Skeletal muscle tissue (tissue), 4 donors: Measurements from ENCODE around the gene EFL1. TPM values are rescaled to one million over a fixed set of nuclear protein-coding genes. Genes with fewer than 3 reads are reported as not detected.

Experiments used
- H3K27ac ChIP-seq: one replicate; pipeline ENCODE4 v1.7.0; 2013; ENCODE audit warnings: mild to moderate bottlenecking, low read depth, low read length, inconsistent platforms
- H3K27me3 ChIP-seq, 3 donors: one replicate each; pipeline ENCODE4 v1.7.0; 2013; ENCODE audit warnings: low read length in 3 of 3; ENCODE audit not compliant: control insufficient read depth in 3 of 3, insufficient read depth in 3 of 3
- H3K36me3 ChIP-seq, 3 donors: one replicate each; pipeline ENCODE4 v1.7.0; 2013; ENCODE audit warnings: low read length in 3 of 3; ENCODE audit not compliant: control insufficient read depth in 3 of 3, insufficient read depth in 3 of 3
- H3K4me1 ChIP-seq, 3 donors: one replicate each; pipeline ENCODE4 v1.7.0; 2013; ENCODE audit warnings: low read length in 3 of 3, mild to moderate bottlenecking in 3 of 3; ENCODE audit not compliant: control insufficient read depth in 3 of 3, insufficient read depth in 3 of 3
- H3K4me3 ChIP-seq, 3 donors: one replicate each; pipeline ENCODE4 v1.7.0; 2013; ENCODE audit warnings: low read length in 3 of 3
- H3K9ac ChIP-seq, 3 donors: one replicate each; pipeline ENCODE4 v1.7.0; 2013; ENCODE audit warnings: low read length in 3 of 3, mild to moderate bottlenecking in 3 of 3, moderate library complexity in 2 of 3, low read depth in 1 of 3
- H3K9me3 ChIP-seq, 3 donors: one replicate each; pipeline ENCODE4 v1.7.0; 2013; ENCODE audit warnings: low read length in 3 of 3; ENCODE audit not compliant: control insufficient read depth in 3 of 3
- total RNA-seq: library from RNA; depleted of rRNA; stranded (reverse); fragments of >200 nt; gene quantifications from one replicate; pipeline ENCODE4 v1.2.3, GENCODE V29; 2014
- donor health status: Osteomylitis.

The EFL1 gene
- total RNA-seq, 1 donor from 2014 or later: 20.9 TPM

DNA sequence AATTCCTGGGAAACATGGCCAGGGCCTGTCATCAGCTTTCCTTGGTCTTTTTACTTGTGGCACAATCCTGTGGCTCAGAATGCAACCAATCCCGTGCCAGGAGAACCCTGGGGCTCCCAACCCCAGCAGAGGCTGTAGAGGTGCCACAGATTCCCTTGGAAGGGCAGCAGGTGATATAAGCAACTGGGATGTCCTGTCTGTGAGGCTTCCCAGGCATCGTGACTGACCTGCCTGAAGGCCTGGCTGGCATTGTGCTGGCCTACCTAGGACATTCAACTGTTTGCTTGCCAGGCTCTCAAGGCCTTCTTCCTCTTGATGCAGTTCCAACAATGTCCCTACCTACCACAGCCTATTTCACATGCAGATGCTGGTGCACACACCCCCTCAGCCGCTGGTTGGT is 144.5 kb downstream of the EFL1 start:
- H3K9ac ChIP-seq: no peak overlapping the region
- H3K4me1 ChIP-seq: peaks cover 0 to 4% (median 0%) of the 10 kb centered on the region in 3 donors
- H3K36me3 ChIP-seq: peaks cover 0 to 2% (median 0%) of the 10 kb centered on the region in 3 donors
- H3K27ac ChIP-seq: no peak overlapping the region
- H3K27me3 ChIP-seq: no peaks in the 10 kb centered on the region
- H3K4me3 ChIP-seq: no peak overlapping the region
- H3K9me3 ChIP-seq: no peaks in the 10 kb centered on the region

DNA sequence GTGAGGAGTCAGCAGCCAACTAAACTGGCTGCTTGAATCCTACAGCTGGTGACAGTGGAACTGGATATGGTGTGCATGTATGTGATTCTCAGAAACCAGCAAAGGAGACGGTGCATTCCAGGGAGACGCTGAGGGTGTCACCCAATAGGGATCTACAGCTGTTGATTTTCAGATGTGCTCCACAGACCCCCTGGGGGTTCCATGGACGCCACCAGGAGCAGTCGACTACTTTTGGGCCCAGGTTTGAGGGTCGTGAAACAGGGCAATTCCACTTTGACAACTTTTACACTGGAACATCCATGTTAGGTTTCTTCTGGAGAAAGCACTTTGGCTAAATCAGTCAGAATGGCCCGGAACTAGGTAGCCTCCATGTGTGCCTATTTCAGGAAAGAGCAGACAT is 145.2 kb downstream of the EFL1 start:
- no peak overlapping the region for H3K4me3 ChIP-seq
- H3K9me3 ChIP-seq: no peaks in the 10 kb centered on the region
- no peak overlapping the region for H3K27ac ChIP-seq
- H3K36me3 ChIP-seq: peaks cover 0 to 2% (median 0%) of the 10 kb centered on the region in 3 donors
- H3K4me1 ChIP-seq: no peaks in the 10 kb centered on the region
- no peaks in the 10 kb centered on the region for H3K27me3 ChIP-seq
- no peak overlapping the region for H3K9ac ChIP-seq

DNA sequence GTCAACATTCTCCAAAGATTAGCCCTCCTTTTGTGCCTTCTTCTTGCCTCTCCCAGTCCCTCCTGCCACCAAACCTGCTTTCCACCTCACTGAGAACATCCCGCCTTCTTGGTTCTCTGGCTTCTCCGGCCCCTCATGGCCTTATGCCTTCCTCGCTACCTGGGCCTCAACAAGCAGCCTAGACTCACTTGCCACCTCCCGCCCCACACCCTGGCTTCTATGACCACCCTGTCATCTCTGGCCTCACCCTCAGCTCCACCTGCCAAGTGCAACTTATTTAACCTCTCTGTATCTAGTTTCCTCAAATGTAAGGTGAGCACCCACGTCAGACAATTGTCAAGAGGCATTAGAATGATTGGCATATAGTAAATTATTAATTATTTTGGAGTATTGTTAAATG is 147.9 kb downstream of the EFL1 start:
- no peak overlapping the region for H3K27ac ChIP-seq
- H3K9me3 ChIP-seq: no peaks in the 10 kb centered on the region

DNA sequence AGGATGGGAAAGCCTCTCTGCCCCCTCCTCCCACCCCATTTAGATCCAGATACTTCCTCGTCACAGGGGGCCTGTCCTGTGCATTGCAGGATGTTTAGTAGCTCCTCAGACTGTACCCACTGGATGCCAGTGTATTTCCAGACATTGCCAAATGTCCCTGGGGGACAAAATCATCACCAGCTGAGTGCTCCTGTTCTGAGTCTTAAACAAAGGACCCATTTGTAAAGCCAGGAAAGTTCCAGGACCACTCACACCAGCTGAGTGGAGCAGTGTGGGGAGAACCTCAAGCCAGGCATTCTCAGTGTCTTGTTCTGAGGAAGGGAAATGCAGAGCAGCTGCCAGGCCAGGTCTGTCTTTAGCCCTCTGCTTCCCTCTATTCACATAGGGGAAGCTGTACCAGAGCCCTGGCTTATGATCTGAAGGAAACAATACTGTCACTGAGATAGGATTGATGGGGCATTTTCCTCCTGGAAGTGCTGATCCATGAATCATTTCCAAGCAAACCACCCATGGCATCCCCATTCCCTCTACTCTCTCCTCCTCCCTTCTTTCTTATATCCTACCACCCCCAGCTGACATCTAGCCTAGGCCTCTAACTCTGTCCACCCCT is 149.3 kb downstream of the EFL1 start:
- H3K27me3 ChIP-seq: no peaks in the 10 kb centered on the region
- H3K36me3 ChIP-seq: peaks cover 0 to 2% (median 0%) of the 10 kb centered on the region in 3 donors
- no peak overlapping the region for H3K4me3 ChIP-seq
- H3K9ac ChIP-seq: no peak overlapping the region
- H3K27ac ChIP-seq: no peak overlapping the region
- no peaks in the 10 kb centered on the region for H3K4me1 ChIP-seq
- H3K9me3 ChIP-seq: no peaks in the 10 kb centered on the region

More for the DNA sequence above, 147.9 kb downstream of the EFL1 start:
- Histone ChIP-seq H3K9ac (no peak overlapping the region), H3K4me3 (no peak overlapping the region), H3K27me3 (no peaks in the 10 kb centered on the region), H3K36me3 (peaks cover 0 to 2% (median 0%) of the 10 kb centered on the region in 3 donors), H3K4me1 (no peaks in the 10 kb centered on the region)

DNA sequence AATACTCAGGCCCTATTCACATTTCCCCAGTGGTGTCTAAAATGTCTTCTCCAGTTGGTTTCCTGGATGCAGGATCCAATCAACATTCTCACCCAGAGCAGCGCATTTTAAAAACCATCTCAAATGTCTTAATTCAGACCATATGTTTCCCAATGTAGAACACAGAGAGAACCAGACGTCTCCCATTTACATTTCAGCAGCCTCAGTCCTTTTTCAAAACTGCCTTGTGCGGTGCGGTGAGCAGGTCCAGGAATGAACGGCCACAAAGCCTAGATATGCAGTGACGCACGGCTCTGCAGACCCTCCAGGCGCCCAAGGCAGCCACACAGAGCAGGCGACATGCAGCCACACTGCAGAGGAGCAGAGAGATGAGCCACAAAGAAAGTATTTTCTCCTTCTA is 150.6 kb downstream of the EFL1 start:
- Histone ChIP-seq H3K4me3 (no peak overlapping the region), H3K36me3 (no peaks in the 10 kb centered on the region), H3K9ac (no peak overlapping the region), H3K27ac (no peak overlapping the region), H3K4me1 (no peaks in the 10 kb centered on the region), H3K27me3 (no peaks in the 10 kb centered on the region), H3K9me3 (no peaks in the 10 kb centered on the region)

DNA sequence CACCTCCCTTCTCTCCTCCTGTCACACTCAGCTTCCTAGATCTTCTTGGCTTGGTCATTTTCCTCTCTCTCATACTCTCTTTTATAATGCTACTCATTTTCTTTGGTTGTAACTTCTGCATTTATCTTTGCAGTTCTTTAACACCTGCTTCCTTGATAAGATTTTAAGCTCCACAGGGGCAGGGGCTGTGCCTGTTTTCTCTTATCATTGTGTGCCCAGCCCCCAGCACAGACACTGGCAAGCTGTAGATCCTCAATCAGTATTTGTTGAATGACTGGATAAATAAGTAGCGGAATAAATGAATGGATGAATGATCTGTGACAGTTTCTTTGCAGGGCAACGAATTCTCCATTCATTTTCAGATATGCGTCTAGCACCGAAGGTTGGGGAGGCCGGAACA is 152.4 kb downstream of the EFL1 start:
- Histone ChIP-seq H3K36me3 (no peaks in the 10 kb centered on the region), H3K27me3 (no peaks in the 10 kb centered on the region), H3K4me1 (no peaks in the 10 kb centered on the region), H3K4me3 (no peak overlapping the region), H3K9ac (no peak overlapping the region), H3K27ac (no peak overlapping the region), H3K9me3 (no peaks in the 10 kb centered on the region)

DNA sequence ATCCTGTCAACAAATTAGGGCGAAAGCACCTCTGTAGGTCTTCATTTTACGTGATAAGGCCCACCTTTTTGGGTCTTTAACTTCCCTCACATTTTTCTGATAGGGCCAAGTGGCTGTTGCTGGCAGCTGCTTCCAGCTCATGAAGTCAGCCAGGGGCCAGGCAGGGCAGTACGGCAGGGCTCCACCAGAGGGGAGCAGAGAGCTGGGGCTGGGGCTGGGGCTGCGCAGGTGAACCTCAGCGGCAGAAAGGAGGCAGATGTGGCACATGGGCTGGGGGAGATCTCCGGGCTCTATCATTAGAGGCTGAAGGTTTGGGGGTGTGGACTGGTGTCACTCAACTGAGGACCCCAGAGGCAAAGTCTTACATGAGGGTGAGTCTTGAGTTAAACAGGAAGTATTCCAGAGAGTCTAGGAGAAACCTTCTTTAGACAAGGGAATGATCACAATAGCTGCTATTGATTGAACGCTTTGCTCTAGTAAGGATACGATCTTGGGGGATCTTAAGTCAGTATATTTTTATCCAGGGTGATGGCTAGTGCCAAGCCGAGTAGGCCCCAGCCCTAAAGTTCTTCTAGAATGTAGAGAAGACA is 153.9 kb downstream of the EFL1 start:
- Histone ChIP-seq H3K36me3 (no peaks in the 10 kb centered on the region), H3K9ac (no peak overlapping the region), H3K27me3 (no peaks in the 10 kb centered on the region), H3K4me1 (no peaks in the 10 kb centered on the region), H3K9me3 (no peaks in the 10 kb centered on the region), H3K27ac (no peak overlapping the region), H3K4me3 (no peak overlapping the region)

DNA sequence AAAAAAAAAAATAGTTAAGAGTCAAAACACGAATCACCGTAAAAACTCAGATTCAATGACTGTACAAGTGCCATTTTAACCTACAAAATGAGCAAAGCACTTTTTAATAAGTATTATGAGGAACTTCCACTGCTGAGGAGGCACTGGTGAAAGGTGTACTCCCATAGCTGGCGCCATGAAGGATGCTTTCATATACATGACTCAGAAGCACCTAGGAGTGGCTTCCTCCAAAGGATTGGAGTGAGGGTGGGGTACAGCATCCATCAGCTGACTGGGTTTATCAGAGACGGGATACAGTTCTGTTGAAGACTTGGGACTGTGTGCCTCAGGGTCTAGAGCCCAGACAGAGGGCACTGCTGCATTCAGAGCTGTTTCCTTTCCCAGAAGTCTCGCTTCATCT is 155.9 kb downstream of the EFL1 start:
- no peak overlapping the region for H3K4me3 ChIP-seq
- no peak overlapping the region for H3K9ac ChIP-seq
- H3K4me1 ChIP-seq: no peaks in the 10 kb centered on the region
- H3K9me3 ChIP-seq: no peaks in the 10 kb centered on the region
- no peaks in the 10 kb centered on the region for H3K27me3 ChIP-seq
- no peak overlapping the region for H3K27ac ChIP-seq
- no peaks in the 10 kb centered on the region for H3K36me3 ChIP-seq

DNA sequence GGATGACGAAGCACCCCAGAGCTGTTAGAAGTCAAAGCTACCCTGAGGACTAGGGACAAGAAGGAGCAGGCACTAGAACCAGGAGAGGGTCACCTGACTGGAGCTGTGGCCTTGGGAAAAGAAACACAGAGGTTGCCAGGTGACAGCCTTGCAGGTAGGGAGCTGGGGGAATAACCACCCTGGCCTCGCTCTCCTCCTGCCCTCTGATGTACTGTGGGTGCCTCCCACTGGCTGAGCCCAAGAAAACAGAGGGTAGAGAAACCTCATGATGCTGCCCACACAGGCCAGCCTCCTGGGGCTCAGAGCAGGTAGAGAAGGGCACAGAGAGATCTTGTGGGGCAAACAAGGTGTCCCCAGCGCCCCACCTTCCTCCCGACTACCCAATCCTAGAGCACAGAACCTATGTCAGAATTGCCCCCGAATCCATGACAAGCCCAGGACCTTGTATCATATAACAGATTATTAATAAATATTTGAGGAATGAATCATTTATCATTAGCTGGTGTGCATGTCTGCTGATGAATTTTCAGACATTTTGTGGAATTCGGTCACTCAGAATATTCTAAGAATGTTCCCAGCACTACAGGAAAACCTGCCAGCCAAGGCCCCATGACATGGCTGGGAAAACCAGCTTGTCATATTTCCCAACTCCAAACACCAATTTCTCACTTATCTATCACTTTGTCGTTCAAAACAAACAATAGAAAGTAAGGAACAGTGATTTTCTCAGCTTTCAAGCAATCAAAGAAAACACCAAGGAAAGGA is 156.9 kb downstream of the EFL1 start:
- Histone ChIP-seq H3K36me3 (no peaks in the 10 kb centered on the region), H3K27ac (no peak overlapping the region), H3K9ac (no peak overlapping the region), H3K9me3 (no peaks in the 10 kb centered on the region), H3K4me1 (no peaks in the 10 kb centered on the region), H3K27me3 (no peaks in the 10 kb centered on the region), H3K4me3 (no peak overlapping the region)

DNA sequence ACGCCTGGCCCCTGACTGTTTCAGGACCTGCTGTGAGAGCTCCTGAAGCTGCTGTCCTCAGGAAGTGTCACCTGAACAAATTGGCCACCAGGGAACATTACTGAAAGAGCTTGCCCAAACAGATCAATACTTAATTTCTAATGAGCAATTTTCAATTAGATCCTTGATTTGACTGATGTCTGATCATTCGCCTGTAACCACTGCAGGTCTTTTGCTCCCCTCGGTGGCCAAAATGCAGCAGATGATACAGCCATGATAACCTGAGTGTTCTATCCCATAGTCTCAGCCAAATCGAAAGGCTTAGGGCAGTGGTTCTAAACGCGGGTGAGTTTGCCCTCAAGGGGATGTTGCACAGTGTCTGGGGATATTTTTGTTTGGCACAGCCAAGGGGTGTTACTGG is 159.1 kb downstream of the EFL1 start:
- no peak overlapping the region for H3K9ac ChIP-seq
- no peaks in the 10 kb centered on the region for H3K27me3 ChIP-seq
- H3K36me3 ChIP-seq: no peaks in the 10 kb centered on the region
- H3K27ac ChIP-seq: no peak overlapping the region
- no peak overlapping the region for H3K4me3 ChIP-seq
- H3K9me3 ChIP-seq: no peaks in the 10 kb centered on the region
- H3K4me1 ChIP-seq: peaks cover 0 to 6% (median 3%) of the 10 kb centered on the region in 3 donors
